ENCODE measurements around the gene WDR77. TPM values are rescaled to one million over a fixed set of nuclear protein-coding genes. Genes with fewer than 3 reads are reported as not detected.

The WDR77 gene
- total and polyA plus RNA-seq, 9 of the 15 experiments (the other 6 are each of a cell fraction or from before 2014, with no cell fraction given), result 20.6 to 160 (median 75.3) TPM

DNA sequence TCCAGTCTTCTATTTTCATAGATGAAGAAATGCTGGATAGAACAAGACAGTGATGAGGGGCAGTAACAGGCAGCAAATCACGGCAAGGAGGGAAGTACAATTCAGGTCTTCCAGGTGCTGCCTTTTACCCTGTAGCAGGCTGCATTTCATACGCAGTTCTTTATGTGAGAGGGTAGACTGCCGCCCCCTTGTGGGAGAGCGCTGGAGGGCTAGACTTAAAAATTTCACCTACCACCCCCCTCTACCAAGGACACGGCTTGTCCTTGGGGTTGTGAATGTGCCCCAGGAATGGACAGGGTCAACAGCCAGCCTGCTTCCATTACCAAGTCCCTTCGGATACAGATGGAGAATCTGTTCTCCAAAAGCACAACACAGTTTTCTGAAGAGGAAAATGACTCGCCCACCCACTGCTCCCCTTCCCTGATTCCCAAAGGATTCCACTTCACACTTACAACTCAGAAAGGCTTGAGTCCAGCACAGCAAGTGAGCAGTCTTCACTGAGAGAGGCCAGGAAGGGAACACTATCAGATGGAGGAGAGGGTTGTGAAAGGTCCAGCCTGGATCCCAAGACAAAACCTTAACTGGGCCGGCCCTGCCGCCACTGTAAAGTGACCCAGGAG lies 7.4 kb downstream of the WDR77 start (continued):
- TF ChIP-seq ZNF518B (CRISPR knock-in tag; IDR thresholded peaks at IDR 0.05) (no peak), HEY1 (CRISPR knock-in tag; IDR thresholded peaks at IDR 0.05; ENCODE audit: borderline replicate concordance) (no peak), CBX1 (IDR thresholded peaks at IDR 0.05; ENCODE audit: low read depth) (no peak), EWSR1 (IDR thresholded peaks at IDR 0.05; ENCODE audit: borderline replicate concordance, low read depth, partially characterized antibody) (no peak), NELFE (IDR thresholded peaks at IDR 0.05; ENCODE audit: insufficient read depth, insufficient read length) (no peak), SMC3 (conservative IDR thresholded peaks at IDR 0.05; ENCODE audit: insufficient read depth, low read depth, low read length) (0 out of 2 replicates have a peak, but pooled peaks have one; percentile 39), DMBX1 (CRISPR knock-in tag; IDR thresholded peaks at IDR 0.05; ENCODE audit: borderline replicate concordance) (no peak), ZNF445 (CRISPR knock-in tag; IDR thresholded peaks at IDR 0.05; ENCODE audit: low read depth) (no peak), GABPA (tag; conservative IDR thresholded peaks at IDR 0.05; ENCODE audit: low read depth) (no peak), TSC22D4 (tag; IDR thresholded peaks at IDR 0.05) (no peak)
- TF ChIP-seq, protein P1, sequence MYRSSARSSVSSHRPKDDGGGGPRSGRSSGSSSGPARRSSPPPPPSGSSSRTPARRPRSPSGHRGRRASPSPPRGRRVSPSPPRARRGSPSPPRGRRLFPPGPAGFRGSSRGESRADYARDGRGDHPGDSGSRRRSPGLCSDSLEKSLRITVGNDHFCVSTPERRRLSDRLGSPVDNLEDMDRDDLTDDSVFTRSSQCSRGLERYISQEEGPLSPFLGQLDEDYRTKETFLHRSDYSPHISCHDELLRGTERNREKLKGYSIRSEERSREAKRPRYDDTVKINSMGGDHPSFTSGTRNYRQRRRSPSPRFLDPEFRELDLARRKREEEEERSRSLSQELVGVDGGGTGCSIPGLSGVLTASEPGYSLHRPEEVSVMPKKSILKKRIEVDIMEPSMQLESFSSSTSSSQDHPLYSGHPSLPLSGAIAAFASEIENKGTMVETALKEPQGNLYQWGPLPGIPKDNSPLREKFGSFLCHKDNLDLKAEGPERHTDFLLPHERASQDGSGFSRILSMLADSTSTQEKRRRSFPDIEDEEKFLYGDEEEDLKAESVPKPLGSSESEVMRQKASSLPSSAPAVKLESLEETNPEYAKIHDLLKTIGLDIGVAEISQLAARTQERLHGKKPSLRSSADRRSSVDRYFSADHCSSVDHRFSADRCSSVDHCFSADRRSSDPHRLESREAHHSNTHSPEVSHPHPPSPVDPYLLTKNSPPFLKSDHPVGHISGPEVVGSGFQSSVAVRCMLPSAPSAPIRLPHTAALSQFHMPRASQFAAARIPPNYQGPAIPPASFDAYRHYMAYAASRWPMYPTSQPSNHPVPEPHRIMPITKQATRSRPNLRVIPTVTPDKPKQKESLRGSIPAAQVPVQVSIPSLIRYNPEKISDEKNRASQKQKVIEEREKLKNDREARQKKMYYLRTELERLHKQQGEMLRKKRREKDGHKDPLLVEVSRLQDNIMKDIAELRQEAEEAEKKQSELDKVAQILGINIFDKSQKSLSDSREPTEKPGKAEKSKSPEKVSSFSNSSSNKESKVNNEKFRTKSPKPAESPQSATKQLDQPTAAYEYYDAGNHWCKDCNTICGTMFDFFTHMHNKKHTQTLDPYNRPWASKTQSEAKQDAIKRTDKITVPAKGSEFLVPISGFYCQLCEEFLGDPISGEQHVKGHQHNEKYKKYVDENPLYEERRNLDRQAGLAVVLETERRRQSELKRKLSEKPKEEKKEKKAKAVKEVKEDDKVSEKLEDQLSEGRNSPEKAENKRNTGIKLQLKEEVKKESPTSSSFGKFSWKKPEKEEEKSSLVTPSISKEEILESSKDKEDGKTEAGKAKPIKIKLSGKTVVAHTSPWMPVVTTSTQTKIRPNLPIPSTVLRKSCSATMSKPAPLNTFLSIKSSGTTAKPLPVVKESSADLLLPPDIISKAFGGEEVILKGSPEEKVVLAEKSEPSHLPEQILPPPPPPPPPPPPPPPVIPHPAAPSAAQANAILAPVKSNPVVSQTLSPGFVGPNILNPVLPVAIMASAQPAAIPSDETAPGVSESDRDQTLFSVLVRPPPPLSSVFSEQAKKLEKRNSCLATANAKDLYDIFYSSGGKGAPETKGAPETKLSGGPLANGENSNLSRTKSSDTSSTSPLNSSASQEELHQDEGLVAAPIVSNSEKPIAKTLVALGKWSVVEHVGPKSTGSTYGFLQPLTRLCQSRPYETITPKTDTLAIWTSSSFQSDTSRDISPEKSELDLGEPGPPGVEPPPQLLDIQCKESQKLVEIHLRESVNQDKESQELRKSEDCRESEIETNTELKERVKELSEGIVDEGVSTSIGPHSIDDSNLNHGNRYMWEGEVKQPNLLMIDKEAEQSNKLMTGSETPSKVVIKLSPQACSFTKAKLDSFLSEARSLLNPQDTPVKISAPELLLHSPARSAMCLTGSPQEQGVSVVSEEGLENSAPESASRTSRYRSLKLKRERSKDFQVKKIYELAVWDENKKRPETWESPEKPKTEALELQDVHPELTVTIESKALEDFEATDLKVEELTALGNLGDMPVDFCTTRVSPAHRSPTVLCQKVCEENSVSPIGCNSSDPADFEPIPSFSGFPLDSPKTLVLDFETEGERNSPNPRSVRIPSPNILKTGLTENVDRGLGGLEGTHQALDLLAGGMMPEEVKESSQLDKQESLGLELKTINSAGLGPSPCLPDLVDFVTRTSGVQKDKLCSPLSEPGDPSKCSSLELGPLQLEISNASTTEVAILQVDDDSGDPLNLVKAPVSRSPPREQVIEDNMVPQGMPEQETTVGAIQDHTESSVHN (IDR thresholded peaks at IDR 0.05; ENCODE audit: borderline replicate concordance in 1 of 2, low read depth in 1 of 2), result no peak
